ENCODE measurements around the gene CAMK2D.
"Not testable (repeated sequence)": the region's sequence is repeated elsewhere in the genome, so short reads cannot be mapped to it uniquely, and the experiment has no call there.

The CAMK2D gene

DNA sequence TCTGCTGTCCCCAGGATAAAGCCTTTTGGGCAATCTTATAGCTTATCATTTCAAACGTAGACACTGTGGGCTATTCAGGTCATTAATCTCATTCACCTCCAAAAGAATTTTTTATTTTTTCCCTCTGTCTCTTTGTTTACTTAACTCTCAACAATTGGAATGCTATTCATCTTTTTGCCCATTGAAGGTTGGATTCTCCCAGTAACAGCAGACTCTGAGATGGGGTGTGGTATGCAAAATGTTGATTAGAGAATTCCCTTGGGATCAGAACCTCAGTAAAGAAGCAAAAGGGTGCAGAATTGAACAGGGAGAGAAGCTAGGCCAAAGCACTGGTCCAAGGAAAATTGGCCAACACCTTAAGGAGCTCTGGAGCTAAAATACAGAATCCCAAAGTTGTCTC is 60.4 kb downstream of the CAMK2D start:
- H3K4me1 ChIP-seq (ENCODE audit: control insufficient read depth, insufficient read depth, low read length), result no peaks in the 10 kb centered on the region; the same call in 1 of the 2 replicates
- no peaks in the 10 kb centered on the region for H3K9me3 ChIP-seq (ENCODE audit: control insufficient read depth, insufficient read depth, low read depth, low read length)
- H3K27ac ChIP-seq (ENCODE audit: low read depth, low read length), result no peak overlapping the region
- no peaks in the 10 kb centered on the region for H3K27me3 ChIP-seq (ENCODE audit: control insufficient read depth, insufficient read depth, low read length)
- no peak overlapping the region for H3K4me3 ChIP-seq (ENCODE audit: low read depth, low read length)
- no peaks in the 10 kb centered on the region for H3K36me3 ChIP-seq (ENCODE audit: control insufficient read depth, insufficient read depth, low read length)
- no peak overlapping the region for H3K9ac ChIP-seq (ENCODE audit: low read length)

DNA sequence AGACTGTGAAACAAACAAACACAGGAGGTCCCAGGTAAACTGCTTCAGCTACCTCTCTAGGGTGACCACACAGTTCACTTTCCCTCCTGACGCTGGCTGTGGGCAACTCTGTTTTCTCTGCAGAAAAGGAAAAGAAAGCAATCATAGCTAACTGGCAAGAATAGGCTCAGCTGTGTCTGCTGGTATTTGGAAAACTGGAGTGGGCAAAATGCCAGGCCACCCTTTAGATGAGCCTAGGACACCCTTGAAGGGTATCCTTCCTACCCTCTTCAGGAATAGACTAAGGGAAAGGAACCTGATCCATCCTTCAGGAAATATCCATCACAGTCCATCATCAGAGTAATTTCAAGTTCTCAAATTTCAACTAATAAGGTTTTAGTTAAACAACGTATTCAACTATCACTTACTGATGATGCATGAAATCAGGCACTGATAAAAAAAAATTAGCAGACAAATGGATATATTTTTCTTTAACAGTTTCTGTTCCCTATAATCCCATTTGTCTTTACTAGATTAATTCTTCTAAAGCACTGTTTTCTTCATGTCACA is 60.9 kb downstream of the CAMK2D start:
- no peak overlapping the region for H3K4me3 ChIP-seq (ENCODE audit: low read depth, low read length)
- no peak overlapping the region for H3K9ac ChIP-seq (ENCODE audit: low read length)
- no peaks in the 10 kb centered on the region for H3K36me3 ChIP-seq (ENCODE audit: control insufficient read depth, insufficient read depth, low read length)
- no peaks in the 10 kb centered on the region for H3K27me3 ChIP-seq (ENCODE audit: control insufficient read depth, insufficient read depth, low read length)
- no peaks in the 10 kb centered on the region; the same call in 1 of the 2 replicates for H3K4me1 ChIP-seq (ENCODE audit: control insufficient read depth, insufficient read depth, low read length)
- H3K27ac ChIP-seq (ENCODE audit: low read depth, low read length), result no peak overlapping the region
- H3K9me3 ChIP-seq (ENCODE audit: control insufficient read depth, insufficient read depth, low read depth, low read length), result no peaks in the 10 kb centered on the region

- Histone ChIP-seq H3K27ac (ENCODE audit: low read depth, low read length) (no peak overlapping the region), H3K9ac (ENCODE audit: low read length) (no peak overlapping the region), H3K4me1 (ENCODE audit: control insufficient read depth, insufficient read depth, low read length) (no peaks in the 10 kb centered on the region; the same call in 1 of the 2 replicates), H3K27me3 (ENCODE audit: control insufficient read depth, insufficient read depth, low read length) (no peaks in the 10 kb centered on the region), H3K9me3 (ENCODE audit: control insufficient read depth, insufficient read depth, low read depth, low read length) (no peaks in the 10 kb centered on the region), H3K36me3 (ENCODE audit: control insufficient read depth, insufficient read depth, low read length) (no peaks in the 10 kb centered on the region), H3K4me3 (ENCODE audit: low read depth, low read length) (no peak overlapping the region)
Measured at GRCh38 chr4:113699772-113700171, 61.8 kb downstream of the CAMK2D start.

GRCh38 chr4:113697429-113697828 is 64.1 kb downstream of the CAMK2D start:
- Histone ChIP-seq H3K36me3 (ENCODE audit: control insufficient read depth, insufficient read depth, low read length) (no peaks in the 10 kb centered on the region), H3K9ac (ENCODE audit: low read length) (no peak overlapping the region), H3K4me1 (ENCODE audit: control insufficient read depth, insufficient read depth, low read length) (no peaks in the 10 kb centered on the region; the same call in 1 of the 2 replicates), H3K9me3 (ENCODE audit: control insufficient read depth, insufficient read depth, low read depth, low read length) (no peaks in the 10 kb centered on the region), H3K4me3 (ENCODE audit: low read depth, low read length) (no peak overlapping the region), H3K27ac (ENCODE audit: low read depth, low read length) (no peak overlapping the region), H3K27me3 (ENCODE audit: control insufficient read depth, insufficient read depth, low read length) (no peaks in the 10 kb centered on the region)

DNA sequence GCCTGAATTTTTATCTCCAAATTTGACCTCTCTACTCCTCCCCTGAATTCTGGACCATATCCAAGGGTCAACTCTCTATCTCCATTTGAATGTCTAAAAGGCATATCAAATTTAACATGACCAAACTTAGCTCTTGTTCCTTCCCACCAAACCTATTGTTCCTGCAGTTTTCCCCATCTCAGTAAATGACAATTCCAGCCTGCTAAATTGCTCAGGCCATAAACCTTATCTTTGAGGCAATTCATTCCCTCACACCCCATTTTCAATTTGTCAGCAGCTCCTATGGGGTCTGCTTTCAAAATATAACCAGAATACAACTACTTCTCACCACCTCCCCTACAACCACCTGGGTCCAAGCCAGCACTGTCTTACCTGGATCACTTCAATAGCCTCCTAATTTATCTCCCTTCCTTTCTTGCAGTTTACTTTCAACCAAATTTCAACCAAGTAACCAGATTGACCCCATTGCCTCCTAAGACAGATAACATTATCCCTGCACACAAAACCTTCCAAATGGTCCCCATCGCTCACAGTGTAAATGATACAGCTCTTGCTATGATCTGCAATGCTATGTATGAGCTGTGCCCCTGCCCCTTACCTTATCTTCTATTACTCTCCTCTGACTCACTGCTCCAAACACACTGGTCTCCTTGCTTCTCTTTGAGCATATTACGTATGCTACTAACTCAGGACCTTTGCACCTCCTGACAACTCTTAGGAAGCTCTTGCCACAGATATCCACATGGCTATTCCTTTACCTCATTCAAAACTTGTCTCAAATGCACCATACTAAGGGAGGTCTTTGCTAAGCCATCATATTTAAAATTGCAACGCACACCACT is 66.0 kb downstream of the CAMK2D start:
- Histone ChIP-seq H3K27me3 (ENCODE audit: control insufficient read depth, insufficient read depth, low read length) (no peaks in the 10 kb centered on the region), H3K9me3 (ENCODE audit: control insufficient read depth, insufficient read depth, low read depth, low read length) (no peaks in the 10 kb centered on the region), H3K4me3 (ENCODE audit: low read depth, low read length) (no peak overlapping the region), H3K36me3 (ENCODE audit: control insufficient read depth, insufficient read depth, low read length) (no peaks in the 10 kb centered on the region), H3K4me1 (ENCODE audit: control insufficient read depth, insufficient read depth, low read length) (no peaks in the 10 kb centered on the region; the same call in 1 of the 2 replicates), H3K27ac (ENCODE audit: low read depth, low read length) (no peak overlapping the region), H3K9ac (ENCODE audit: low read length) (no peak overlapping the region)

DNA sequence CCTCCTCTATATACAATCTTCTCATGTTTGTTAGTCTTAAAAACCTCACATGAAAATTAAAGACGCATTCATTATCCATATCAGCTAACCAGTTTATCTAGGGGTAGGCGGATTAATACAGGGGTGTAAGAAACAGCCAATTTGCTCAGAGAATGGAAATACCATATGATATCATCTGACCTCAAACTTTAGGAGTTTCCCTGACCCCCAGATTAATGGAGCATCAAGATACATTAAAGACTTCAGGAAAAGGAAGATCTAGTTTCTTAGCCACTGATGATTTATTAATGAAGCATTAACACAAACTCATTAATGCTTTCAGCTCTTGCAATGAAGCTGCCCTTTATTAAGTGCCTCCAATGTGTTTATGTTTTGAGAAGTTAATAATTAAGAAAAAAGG is 67.5 kb downstream of the CAMK2D start:
- Histone ChIP-seq H3K4me3 (ENCODE audit: low read depth, low read length) (no peak overlapping the region), H3K9ac (ENCODE audit: low read length) (no peak overlapping the region), H3K27ac (ENCODE audit: low read depth, low read length) (no peak overlapping the region), H3K36me3 (ENCODE audit: control insufficient read depth, insufficient read depth, low read length) (no peaks in the 10 kb centered on the region), H3K9me3 (ENCODE audit: control insufficient read depth, insufficient read depth, low read depth, low read length) (no peaks in the 10 kb centered on the region), H3K4me1 (ENCODE audit: control insufficient read depth, insufficient read depth, low read length) (no peaks in the 10 kb centered on the region; the same call in 1 of the 2 replicates), H3K27me3 (ENCODE audit: control insufficient read depth, insufficient read depth, low read length) (no peaks in the 10 kb centered on the region)

- Histone ChIP-seq H3K9ac (ENCODE audit: low read length) (no peak overlapping the region), H3K9me3 (ENCODE audit: control insufficient read depth, insufficient read depth, low read depth, low read length) (no peaks in the 10 kb centered on the region), H3K36me3 (ENCODE audit: control insufficient read depth, insufficient read depth, low read length) (no peaks in the 10 kb centered on the region), H3K27me3 (ENCODE audit: control insufficient read depth, insufficient read depth, low read length) (no peaks in the 10 kb centered on the region), H3K4me1 (ENCODE audit: control insufficient read depth, insufficient read depth, low read length) (no peaks in the 10 kb centered on the region; the same call in 1 of the 2 replicates), H3K27ac (ENCODE audit: low read depth, low read length) (no peak overlapping the region), H3K4me3 (ENCODE audit: low read depth, low read length) (no peak overlapping the region)
Measured at GRCh38 chr4:113692809-113693411, 68.6 kb downstream of the CAMK2D start.

GRCh38 chr4:113691676-113692075 is 69.9 kb downstream of the CAMK2D start:
- H3K4me1 ChIP-seq (ENCODE audit: control insufficient read depth, insufficient read depth, low read length), result no peaks in the 10 kb centered on the region; the same call in 1 of the 2 replicates
- no peak overlapping the region for H3K9ac ChIP-seq (ENCODE audit: low read length)
- H3K27me3 ChIP-seq (ENCODE audit: control insufficient read depth, insufficient read depth, low read length), result no peaks in the 10 kb centered on the region

DNA sequence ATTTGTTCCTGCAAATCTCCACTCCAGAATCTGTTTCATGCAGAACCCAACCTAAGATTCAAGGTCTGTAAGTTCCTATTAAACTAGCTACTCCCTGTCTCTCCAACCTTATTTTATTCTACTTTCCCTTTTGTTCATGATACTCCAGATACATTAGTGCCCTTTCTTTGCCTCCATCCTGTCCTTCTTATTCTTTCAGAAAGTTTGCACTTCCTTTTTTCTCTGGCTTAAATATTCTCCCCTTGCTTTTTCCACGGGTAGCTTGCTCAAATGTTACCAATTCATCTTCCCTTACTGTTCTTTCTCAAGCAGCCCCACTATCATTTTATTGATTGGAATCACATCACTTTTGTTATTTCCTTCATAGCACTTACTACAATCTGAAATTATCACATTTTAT is 72.1 kb downstream of the CAMK2D start:
- no peaks in the 10 kb centered on the region for H3K36me3 ChIP-seq (ENCODE audit: control insufficient read depth, insufficient read depth, low read length)
- no peaks in the 10 kb centered on the region for H3K4me1 ChIP-seq (ENCODE audit: control insufficient read depth, insufficient read depth, low read length)
- H3K9me3 ChIP-seq (ENCODE audit: control insufficient read depth, insufficient read depth, low read depth, low read length), result no peaks in the 10 kb centered on the region
- H3K9ac ChIP-seq (ENCODE audit: low read length), result no peak overlapping the region
- no peaks in the 10 kb centered on the region for H3K27me3 ChIP-seq (ENCODE audit: control insufficient read depth, insufficient read depth, low read length)
- no peak overlapping the region for H3K4me3 ChIP-seq (ENCODE audit: low read depth, low read length)
- no peak overlapping the region for H3K27ac ChIP-seq (ENCODE audit: low read depth, low read length)

More at GRCh38 chr4:113691676-113692075, 69.9 kb downstream of the CAMK2D start:
- Histone ChIP-seq H3K9me3 (ENCODE audit: control insufficient read depth, insufficient read depth, low read depth, low read length) (no peaks in the 10 kb centered on the region), H3K36me3 (ENCODE audit: control insufficient read depth, insufficient read depth, low read length) (no peaks in the 10 kb centered on the region), H3K27ac (ENCODE audit: low read depth, low read length) (no peak overlapping the region), H3K4me3 (ENCODE audit: low read depth, low read length) (no peak overlapping the region)

DNA sequence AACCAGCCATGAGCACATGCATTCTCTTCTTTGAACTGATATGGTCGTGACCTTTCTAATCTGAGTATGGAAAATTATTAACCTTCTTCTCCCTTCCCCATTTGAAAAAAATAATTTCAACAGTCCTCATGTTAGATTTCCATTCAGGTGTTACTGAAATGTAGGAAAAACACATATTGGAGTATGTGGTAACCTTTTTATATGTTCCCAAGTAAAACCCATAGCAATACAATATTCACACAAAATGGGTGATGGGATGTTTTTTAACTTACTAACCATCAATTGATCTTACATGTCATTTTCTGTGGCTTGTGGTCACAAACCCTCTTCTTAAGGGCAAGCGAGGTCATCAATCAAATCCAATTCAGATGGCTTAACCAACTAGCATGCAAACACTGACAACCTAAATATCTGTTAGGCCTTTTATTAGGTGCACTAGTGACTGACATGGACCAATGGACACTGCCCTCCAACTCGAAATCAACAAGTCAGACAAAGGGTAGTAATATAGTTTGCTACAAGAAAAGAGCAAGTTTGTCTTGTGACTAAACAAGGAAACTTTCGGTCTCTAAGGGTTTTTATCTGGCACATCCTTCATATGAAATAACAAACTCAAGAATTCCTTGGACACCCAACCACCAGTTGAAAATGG is 74.3 kb downstream of the CAMK2D start:
- Histone ChIP-seq H3K9me3 (ENCODE audit: control insufficient read depth, insufficient read depth, low read depth, low read length) (no peaks in the 10 kb centered on the region), H3K4me1 (ENCODE audit: control insufficient read depth, insufficient read depth, low read length) (no peaks in the 10 kb centered on the region), H3K27ac (ENCODE audit: low read depth, low read length) (no peak overlapping the region), H3K9ac (ENCODE audit: low read length) (no peak overlapping the region), H3K36me3 (ENCODE audit: control insufficient read depth, insufficient read depth, low read length) (no peaks in the 10 kb centered on the region), H3K4me3 (ENCODE audit: low read depth, low read length) (no peak overlapping the region), H3K27me3 (ENCODE audit: control insufficient read depth, insufficient read depth, low read length) (no peaks in the 10 kb centered on the region)

GRCh38 chr4:113685157-113685556 is 76.4 kb downstream of the CAMK2D start:
- not testable (repeated sequence) for H3K4me3 ChIP-seq (ENCODE audit: low read depth, low read length); H3K9me3 ChIP-seq (ENCODE audit: control insufficient read depth, insufficient read depth, low read depth, low read length); H3K27ac ChIP-seq (ENCODE audit: low read depth, low read length); H3K27me3 ChIP-seq (ENCODE audit: control insufficient read depth, insufficient read depth, low read length); H3K36me3 ChIP-seq (ENCODE audit: control insufficient read depth, insufficient read depth, low read length); H3K9ac ChIP-seq (ENCODE audit: low read length); H3K4me1 ChIP-seq (ENCODE audit: control insufficient read depth, insufficient read depth, low read length)
